Epithelial cell of proximal tubule (primary cell): ENCODE data around the gene CDC25C. TPM values are rescaled to one million over a fixed set of nuclear protein-coding genes. Genes with fewer than 3 reads are reported as not detected.
A peak's percentile ranks its signal among the peaks of the same experiment; 100 is the strongest.

ENCODE experiments used
- DNase-seq: peaks from one replicate; pipeline ENCODE4 v3.0.0-alpha.2; 2011; ENCODE audit warnings: low read depth
- H3K4me3 ChIP-seq: 2 replicates; pipeline ENCODE4 v1.5.1; 2011; ENCODE audit warnings: low read depth, mild to moderate bottlenecking, low read length
- CTCF ChIP-seq: conservative IDR thresholded peaks from 2 replicates; pipeline ENCODE4 v1.5.1; 2012; ENCODE audit warnings: low read depth, mild to moderate bottlenecking, low read length
- total RNA-seq: library from RNA; depleted of rRNA; stranded (reverse); fragments of >200 nt; gene quantifications from 2 replicates; pipeline ENCODE4 v1.2.3, GENCODE V29; 2015

The CDC25C gene
- total RNA-seq, 1 donor from 2014 or later = 14.2 TPM

- no peak for DNase-seq
- no peak for TF ChIP-seq CTCF
- no peak overlapping the region for H3K4me3 ChIP-seq
Measured at GRCh38 chr5:138246822-138247221, 84.8 kb downstream of the CDC25C start.

DNA sequence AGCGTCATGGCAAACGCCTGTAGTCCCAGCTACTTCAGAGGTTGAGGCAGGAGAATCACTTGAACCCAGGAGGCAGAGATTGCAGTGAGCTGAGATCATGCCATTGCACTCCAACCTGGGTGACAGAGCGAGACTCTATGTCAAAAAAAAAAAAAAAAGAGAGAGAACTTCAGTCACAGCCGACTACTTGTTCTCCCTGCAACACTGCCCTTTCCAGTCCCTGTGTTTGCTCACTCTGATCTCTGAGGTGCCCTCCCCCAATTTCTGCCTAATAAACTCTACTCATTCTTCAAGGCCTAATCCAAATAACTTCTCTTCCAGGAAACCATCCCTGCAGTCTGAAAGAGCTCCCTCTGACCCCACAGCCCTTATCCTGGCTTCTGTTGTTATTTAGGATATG, 85.3 kb downstream of the CDC25C start:
- no peak overlapping the region for H3K4me3 ChIP-seq
- no peak for TF ChIP-seq CTCF
- no peak for DNase-seq

DNA sequence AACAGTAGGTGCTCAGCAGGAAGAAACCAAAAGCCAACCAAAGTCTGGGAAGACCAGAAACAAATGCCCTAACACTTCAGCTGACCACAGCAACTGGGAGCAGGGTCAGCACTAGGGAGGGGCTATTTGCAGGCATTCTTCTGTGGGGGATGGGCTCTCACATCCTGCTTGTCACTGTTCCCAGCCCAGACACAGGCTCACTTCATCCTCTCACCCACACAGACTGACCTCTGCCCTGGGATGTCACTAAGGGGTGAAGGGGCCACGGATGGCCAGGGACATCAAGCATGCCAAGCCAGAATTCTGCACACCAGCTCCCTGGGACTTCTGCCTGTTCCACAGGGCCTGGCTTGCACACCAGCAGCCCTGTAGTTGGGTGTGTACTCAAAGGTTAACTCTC, 85.9 kb downstream of the CDC25C start:
- H3K4me3 ChIP-seq = no peak overlapping the region
- DNase-seq = no peak
- TF ChIP-seq CTCF = no peak

- no peak overlapping the region for H3K4me3 ChIP-seq
- TF ChIP-seq CTCF = no peak
Measured at GRCh38 chr5:138243794-138244193, 87.8 kb downstream of the CDC25C start.

GRCh38 chr5:138241688-138242571, 89.7 kb downstream of the CDC25C start:
- peak overlapping the region; percentile 49 for H3K4me3 ChIP-seq
- no peak for DNase-seq
- no peak for TF ChIP-seq CTCF

More at GRCh38 chr5:138243794-138244193, 87.8 kb downstream of the CDC25C start:
- DNase-seq = no peak

DNA sequence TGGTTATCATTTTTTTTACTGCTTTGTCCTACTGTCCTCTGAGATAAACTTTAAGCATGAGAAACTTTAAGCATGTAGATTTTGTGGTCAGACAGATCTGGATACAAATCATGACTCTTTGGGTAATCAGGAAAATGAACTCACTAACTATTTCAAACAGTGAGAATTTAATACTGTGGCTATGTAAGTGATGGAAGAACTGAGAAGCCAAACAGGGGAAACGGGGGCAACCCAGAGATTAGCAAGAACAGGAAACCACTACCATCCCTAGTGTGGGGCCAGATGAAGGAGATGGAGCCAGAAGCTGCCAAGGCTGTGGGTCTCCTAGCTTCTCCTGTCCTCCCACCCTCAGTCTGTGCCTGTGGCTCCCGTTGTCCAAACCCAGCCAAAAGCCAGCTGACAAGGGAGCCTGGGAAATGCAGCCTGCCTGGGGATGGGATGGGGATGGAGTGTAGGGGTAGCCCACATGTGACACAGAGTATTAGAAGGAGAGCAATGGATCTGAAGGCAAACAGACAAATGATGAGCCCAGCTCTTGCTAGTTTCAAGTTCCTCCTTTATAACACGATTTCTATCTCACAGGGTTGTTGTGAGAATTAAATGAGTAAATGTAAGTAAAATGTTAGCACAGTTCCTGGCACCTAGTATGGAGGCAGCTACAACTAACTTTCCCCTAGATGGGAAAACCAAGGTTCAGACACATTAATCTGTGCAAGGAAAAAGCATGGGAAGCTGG, 90.8 kb downstream of the CDC25C start:
- TF ChIP-seq CTCF = no peak
- no peak for DNase-seq
- no peak overlapping the region for H3K4me3 ChIP-seq
